ENCODE data around the gene SH3BP5.

GRCh38 chr3:15220056-15220455 lies 112.3 kb downstream of the SH3BP5 start:
- TF ChIP-seq CTCF (IDR thresholded peaks at IDR 0.05; ENCODE audit: poor library complexity), result no peak
- no peak for TF ChIP-seq EZH2phosphoT487 (IDR thresholded peaks at IDR 0.05; ENCODE audit: low read depth, severe bottlenecking, unreplicated experiment)
- no peak for TF ChIP-seq EZH2 (IDR thresholded peaks at IDR 0.05; ENCODE audit: borderline replicate concordance)

All from hepatocyte (in vitro differentiated cells).